H1 (cell line): ENCODE results near the gene CBY2. TPM values are rescaled to one million over a fixed set of nuclear protein-coding genes. Genes with fewer than 3 reads are reported as not detected.

Experiments used
- BACH1 ChIP-seq: IDR thresholded peaks from 2 replicates; pipeline ENCODE4 v1.6.1; 2012; ENCODE audit warnings: low read length, improper control_type of control experiment
- NANOG ChIP-seq: IDR thresholded peaks from 2 replicates; pipeline ENCODE4 v1.6.1; 2011; ENCODE audit warnings: low read length, low read depth, mild to moderate bottlenecking, inconsistent platforms; ENCODE audit not compliant: insufficient read depth, poor library complexity, severe bottlenecking
- POLR2A ChIP-seq, 2 experiments: IDR thresholded peaks; 1 replicate in 1 of 2; 2 replicates in 1 of 2; pipeline ENCODE4 v1.6.1; 2011; ENCODE audit warnings: low read depth in 2 of 2, low read length in 2 of 2, mild to moderate bottlenecking in 2 of 2; ENCODE audit errors: control extremely low read depth in 1 of 2
- POU5F1 ChIP-seq: IDR thresholded peaks from 2 replicates; pipeline ENCODE4 v1.6.1; 2011; ENCODE audit warnings: low read depth, mild to moderate bottlenecking, low read length, moderate library complexity
- polyA plus RNA-seq, 7 experiments: library from polyadenylated mRNA; depleted of rRNA in 3 of 7; stranded (reverse) in 5 of 7; unstranded in 2 of 7; fragments of >200 nt in 5 of 7; fragments of 200-250 nt in 2 of 7; gene quantifications; 1 replicate in 5 of 7; 2 replicates in 1 of 7; 4 replicates in 1 of 7; pipeline versions ENCODE4 v1.2.1 to v1.2.3, GENCODE V29; 2011 to 2013; ENCODE audit warnings: missing spikeins in 2 of 7, mixed read lengths in 2 of 7
- total RNA-seq: library from RNA; stranded (reverse); fragmentation: NEBNext Ultra II Directional; extraction: Animal tissue kit (Norgen Biotek cat#: 25700); gene quantifications from 2 replicates; pipeline ENCODE4 v1.2.1, GENCODE V29; 2021
- TF ChIP-seq, protein P1 (sequence below): fragments of 300-600 bp; sonication (generic); IDR thresholded peaks from 2 replicates; pipeline ENCODE4 v1.7.1; 2012; ENCODE audit warnings: low read length, moderate library complexity, mild to moderate bottlenecking, inconsistent platforms; ENCODE audit not compliant: insufficient replicate concordance

Gene CBY2
- total and polyA plus RNA-seq, 2 of the 8 experiments (the other 6 are each of a cell fraction or from before 2014, with no cell fraction given) = not detected

DNA sequence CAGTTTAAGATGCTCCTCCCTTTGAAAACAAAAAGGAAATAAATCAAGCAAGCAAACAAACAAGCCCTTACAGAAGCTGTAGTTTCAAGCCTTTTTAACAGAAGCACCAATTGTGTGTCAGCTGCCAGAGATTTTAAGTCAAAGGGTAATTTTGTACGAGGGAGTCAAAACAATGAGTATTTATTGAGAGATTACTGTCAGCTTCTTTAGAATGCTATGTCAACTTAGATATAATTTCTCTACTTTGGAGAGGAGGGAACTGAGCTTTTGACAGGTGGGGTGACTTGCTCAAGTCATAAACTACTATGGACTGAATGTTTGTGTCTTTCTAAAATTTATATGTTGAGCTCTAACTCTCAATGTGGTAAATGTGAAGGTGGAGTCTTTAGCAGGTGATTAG is 10.5 kb upstream of the CBY2 start (continued):
- TF ChIP-seq, protein P1, sequence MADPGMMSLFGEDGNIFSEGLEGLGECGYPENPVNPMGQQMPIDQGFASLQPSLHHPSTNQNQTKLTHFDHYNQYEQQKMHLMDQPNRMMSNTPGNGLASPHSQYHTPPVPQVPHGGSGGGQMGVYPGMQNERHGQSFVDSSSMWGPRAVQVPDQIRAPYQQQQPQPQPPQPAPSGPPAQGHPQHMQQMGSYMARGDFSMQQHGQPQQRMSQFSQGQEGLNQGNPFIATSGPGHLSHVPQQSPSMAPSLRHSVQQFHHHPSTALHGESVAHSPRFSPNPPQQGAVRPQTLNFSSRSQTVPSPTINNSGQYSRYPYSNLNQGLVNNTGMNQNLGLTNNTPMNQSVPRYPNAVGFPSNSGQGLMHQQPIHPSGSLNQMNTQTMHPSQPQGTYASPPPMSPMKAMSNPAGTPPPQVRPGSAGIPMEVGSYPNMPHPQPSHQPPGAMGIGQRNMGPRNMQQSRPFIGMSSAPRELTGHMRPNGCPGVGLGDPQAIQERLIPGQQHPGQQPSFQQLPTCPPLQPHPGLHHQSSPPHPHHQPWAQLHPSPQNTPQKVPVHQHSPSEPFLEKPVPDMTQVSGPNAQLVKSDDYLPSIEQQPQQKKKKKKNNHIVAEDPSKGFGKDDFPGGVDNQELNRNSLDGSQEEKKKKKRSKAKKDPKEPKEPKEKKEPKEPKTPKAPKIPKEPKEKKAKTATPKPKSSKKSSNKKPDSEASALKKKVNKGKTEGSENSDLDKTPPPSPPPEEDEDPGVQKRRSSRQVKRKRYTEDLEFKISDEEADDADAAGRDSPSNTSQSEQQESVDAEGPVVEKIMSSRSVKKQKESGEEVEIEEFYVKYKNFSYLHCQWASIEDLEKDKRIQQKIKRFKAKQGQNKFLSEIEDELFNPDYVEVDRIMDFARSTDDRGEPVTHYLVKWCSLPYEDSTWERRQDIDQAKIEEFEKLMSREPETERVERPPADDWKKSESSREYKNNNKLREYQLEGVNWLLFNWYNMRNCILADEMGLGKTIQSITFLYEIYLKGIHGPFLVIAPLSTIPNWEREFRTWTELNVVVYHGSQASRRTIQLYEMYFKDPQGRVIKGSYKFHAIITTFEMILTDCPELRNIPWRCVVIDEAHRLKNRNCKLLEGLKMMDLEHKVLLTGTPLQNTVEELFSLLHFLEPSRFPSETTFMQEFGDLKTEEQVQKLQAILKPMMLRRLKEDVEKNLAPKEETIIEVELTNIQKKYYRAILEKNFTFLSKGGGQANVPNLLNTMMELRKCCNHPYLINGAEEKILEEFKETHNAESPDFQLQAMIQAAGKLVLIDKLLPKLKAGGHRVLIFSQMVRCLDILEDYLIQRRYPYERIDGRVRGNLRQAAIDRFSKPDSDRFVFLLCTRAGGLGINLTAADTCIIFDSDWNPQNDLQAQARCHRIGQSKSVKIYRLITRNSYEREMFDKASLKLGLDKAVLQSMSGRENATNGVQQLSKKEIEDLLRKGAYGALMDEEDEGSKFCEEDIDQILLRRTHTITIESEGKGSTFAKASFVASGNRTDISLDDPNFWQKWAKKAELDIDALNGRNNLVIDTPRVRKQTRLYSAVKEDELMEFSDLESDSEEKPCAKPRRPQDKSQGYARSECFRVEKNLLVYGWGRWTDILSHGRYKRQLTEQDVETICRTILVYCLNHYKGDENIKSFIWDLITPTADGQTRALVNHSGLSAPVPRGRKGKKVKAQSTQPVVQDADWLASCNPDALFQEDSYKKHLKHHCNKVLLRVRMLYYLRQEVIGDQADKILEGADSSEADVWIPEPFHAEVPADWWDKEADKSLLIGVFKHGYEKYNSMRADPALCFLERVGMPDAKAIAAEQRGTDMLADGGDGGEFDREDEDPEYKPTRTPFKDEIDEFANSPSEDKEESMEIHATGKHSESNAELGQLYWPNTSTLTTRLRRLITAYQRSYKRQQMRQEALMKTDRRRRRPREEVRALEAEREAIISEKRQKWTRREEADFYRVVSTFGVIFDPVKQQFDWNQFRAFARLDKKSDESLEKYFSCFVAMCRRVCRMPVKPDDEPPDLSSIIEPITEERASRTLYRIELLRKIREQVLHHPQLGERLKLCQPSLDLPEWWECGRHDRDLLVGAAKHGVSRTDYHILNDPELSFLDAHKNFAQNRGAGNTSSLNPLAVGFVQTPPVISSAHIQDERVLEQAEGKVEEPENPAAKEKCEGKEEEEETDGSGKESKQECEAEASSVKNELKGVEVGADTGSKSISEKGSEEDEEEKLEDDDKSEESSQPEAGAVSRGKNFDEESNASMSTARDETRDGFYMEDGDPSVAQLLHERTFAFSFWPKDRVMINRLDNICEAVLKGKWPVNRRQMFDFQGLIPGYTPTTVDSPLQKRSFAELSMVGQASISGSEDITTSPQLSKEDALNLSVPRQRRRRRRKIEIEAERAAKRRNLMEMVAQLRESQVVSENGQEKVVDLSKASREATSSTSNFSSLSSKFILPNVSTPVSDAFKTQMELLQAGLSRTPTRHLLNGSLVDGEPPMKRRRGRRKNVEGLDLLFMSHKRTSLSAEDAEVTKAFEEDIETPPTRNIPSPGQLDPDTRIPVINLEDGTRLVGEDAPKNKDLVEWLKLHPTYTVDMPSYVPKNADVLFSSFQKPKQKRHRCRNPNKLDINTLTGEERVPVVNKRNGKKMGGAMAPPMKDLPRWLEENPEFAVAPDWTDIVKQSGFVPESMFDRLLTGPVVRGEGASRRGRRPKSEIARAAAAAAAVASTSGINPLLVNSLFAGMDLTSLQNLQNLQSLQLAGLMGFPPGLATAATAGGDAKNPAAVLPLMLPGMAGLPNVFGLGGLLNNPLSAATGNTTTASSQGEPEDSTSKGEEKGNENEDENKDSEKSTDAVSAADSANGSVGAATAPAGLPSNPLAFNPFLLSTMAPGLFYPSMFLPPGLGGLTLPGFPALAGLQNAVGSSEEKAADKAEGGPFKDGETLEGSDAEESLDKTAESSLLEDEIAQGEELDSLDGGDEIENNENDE = no peak
- TF ChIP-seq BACH1 (no peak), POU5F1 (no peak), POLR2A (IDR thresholded peaks at IDR 0.05; ENCODE audit: control extremely low read depth in 1 of 2, low read depth in 2 of 2, low read length in 2 of 2) (no peak), NANOG (no peak)
